HEK293 (cell line): Measurements from ENCODE around the gene CPNE1.

Experiments used
- CTCF ChIA-PET: fragments of 350-600 bp; formaldehyde crosslinking; extraction: SDS; loops from one replicate; lab custom pipeline; 2021; ENCODE audit warnings: antibody characterized with exemption; lab: Yijun Ruan, JAX
- POLR2A ChIA-PET: fragments of 300-600 bp; formaldehyde crosslinking; extraction: SDS; loops from one replicate; lab custom pipeline; 2020; ENCODE audit warnings: antibody characterized with exemption, inconsistent platforms; lab: Yijun Ruan, JAX
- H3K27ac ChIP-seq: fragments of 200-500 bp; sonication (Bioruptor generic); 2 replicates; pipeline ENCODE4 v1.5.1; 2014; ENCODE audit warnings: low read depth, low read length, control low read depth, inconsistent platforms; ENCODE audit errors: extremely low read depth
- H3K36me3 ChIP-seq, 2 experiments: fragments of 200-500 bp in 1 of 2; sonication (Bioruptor generic) in 1 of 2; 1 replicate in 1 of 2; 2 replicates in 1 of 2; pipeline ENCODE4 v1.5.1; 2014 to 2017; ENCODE audit warnings: inconsistent platforms in 2 of 2, low read length in 2 of 2; ENCODE audit not compliant: control insufficient read depth in 2 of 2, insufficient read depth in 1 of 2
- H3K4me1 ChIP-seq: fragments of 200-500 bp; sonication (Bioruptor generic); 2 replicates; pipeline ENCODE4 v1.5.1; 2014; ENCODE audit warnings: mild to moderate bottlenecking, low read length, inconsistent platforms; ENCODE audit not compliant: control insufficient read depth, insufficient read depth
- H3K4me3 ChIP-seq: 2 replicates; pipeline ENCODE4 v1.5.1; 2011; ENCODE audit warnings: low read depth, mild to moderate bottlenecking, control low read depth, low read length, moderate library complexity
- H3K9me3 ChIP-seq: fragments of 200-500 bp; sonication (Bioruptor generic); 2 replicates; pipeline ENCODE4 v1.5.1; 2014; ENCODE audit warnings: low read depth, low read length, inconsistent platforms; ENCODE audit not compliant: control insufficient read depth, insufficient read depth
- CTCF ChIP-seq: fragments of 450-650 bp; formaldehyde crosslinking; IDR thresholded peaks from 2 replicates; pipeline ENCODE4 v1.5.1; 2016; ENCODE audit warnings: missing biosample characterization, missing genetic modification characterization
- IKZF3 ChIP-seq: fragments of 450-650 bp; IDR thresholded peaks from 2 replicates; pipeline ENCODE4 v1.5.0; 2018; ENCODE audit warnings: missing biosample characterization, mild to moderate bottlenecking, missing genetic modification characterization, moderate library complexity
- INSM2 ChIP-seq: fragments of 450-650 bp; formaldehyde crosslinking; IDR thresholded peaks from 2 replicates; pipeline ENCODE4 v1.5.1; 2016; ENCODE audit warnings: missing biosample characterization, missing genetic modification characterization
- MYNN ChIP-seq: fragments of 450-650 bp; formaldehyde crosslinking; IDR thresholded peaks from 2 replicates; pipeline ENCODE4 v1.5.1; 2016; ENCODE audit warnings: missing biosample characterization, missing genetic modification characterization, borderline replicate concordance
- SP7 ChIP-seq: fragments of 450-650 bp; formaldehyde crosslinking; IDR thresholded peaks from 2 replicates; pipeline ENCODE4 v1.5.1; 2016; ENCODE audit warnings: missing biosample characterization, missing genetic modification characterization
- YY1 ChIP-seq: fragments of 450-650 bp; formaldehyde crosslinking; IDR thresholded peaks from 2 replicates; pipeline ENCODE4 v1.5.1; 2018; ENCODE audit warnings: missing biosample characterization, missing genetic modification characterization
- ZBTB6 ChIP-seq: fragments of 450-650 bp; formaldehyde crosslinking; IDR thresholded peaks from 2 replicates; pipeline ENCODE4 v1.5.1; 2017; ENCODE audit warnings: missing biosample characterization, missing genetic modification characterization
- ZFP41 ChIP-seq: fragments of 450-650 bp; formaldehyde crosslinking; IDR thresholded peaks from 2 replicates; pipeline ENCODE4 v1.5.1; 2016; ENCODE audit warnings: missing biosample characterization, missing genetic modification characterization, borderline replicate concordance
- ZNF114 ChIP-seq: fragments of 450-650 bp; formaldehyde crosslinking; IDR thresholded peaks from 2 replicates; pipeline ENCODE4 v1.5.0; 2017; ENCODE audit warnings: missing biosample characterization, missing genetic modification characterization
- ZNF146 ChIP-seq: fragments of 450-650 bp; formaldehyde crosslinking; IDR thresholded peaks from 2 replicates; pipeline ENCODE4 v1.5.1; 2016; ENCODE audit warnings: missing biosample characterization, missing genetic modification characterization
- ZNF202 ChIP-seq: fragments of 450-650 bp; formaldehyde crosslinking; IDR thresholded peaks from 2 replicates; pipeline ENCODE4 v1.5.1; 2016; ENCODE audit warnings: missing biosample characterization, missing genetic modification characterization, borderline replicate concordance
- ZNF23 ChIP-seq: fragments of 450-650 bp; formaldehyde crosslinking; IDR thresholded peaks from 2 replicates; pipeline ENCODE4 v1.5.1; 2016; ENCODE audit warnings: missing biosample characterization, missing genetic modification characterization, borderline replicate concordance
- ZNF274 ChIP-seq, 2 experiments: fragments of 200-500 bp in 1 of 2; fragments of 450-650 bp in 1 of 2; sonication (Bioruptor generic) in 1 of 2; formaldehyde crosslinking in 1 of 2; IDR thresholded peaks; 2 replicates each; pipeline versions ENCODE4 v1.5.1 to v1.6.1; 2014 to 2016; ENCODE audit warnings: borderline replicate concordance in 1 of 2, inconsistent platforms in 1 of 2, low read length in 1 of 2, missing biosample characterization in 1 of 2, missing genetic modification characterization in 1 of 2
- ZNF366 ChIP-seq: fragments of 450-650 bp; formaldehyde crosslinking; conservative IDR thresholded peaks from 2 replicates; pipeline ENCODE4 v1.5.1; 2016; ENCODE audit warnings: missing biosample characterization, missing genetic modification characterization
- ZNF423 ChIP-seq: fragments of 450-650 bp; formaldehyde crosslinking; IDR thresholded peaks from 2 replicates; pipeline ENCODE4 v1.5.1; 2016; ENCODE audit warnings: missing biosample characterization, missing genetic modification characterization
- ZNF510 ChIP-seq: fragments of 450-650 bp; formaldehyde crosslinking; IDR thresholded peaks from 2 replicates; pipeline ENCODE4 v1.5.1; 2018; ENCODE audit warnings: mild to moderate bottlenecking, missing genetic modification characterization, missing biosample characterization; ENCODE audit not compliant: insufficient replicate concordance
- ZNF600 ChIP-seq: fragments of 450-650 bp; formaldehyde crosslinking; IDR thresholded peaks from 2 replicates; pipeline ENCODE4 v1.5.1; 2016; ENCODE audit warnings: missing biosample characterization, missing genetic modification characterization
- ZNF654 ChIP-seq: fragments of 450-650 bp; formaldehyde crosslinking; IDR thresholded peaks from 2 replicates; pipeline ENCODE4 v1.5.1; 2016; ENCODE audit warnings: low read depth, missing biosample characterization, missing genetic modification characterization
- ZNF660 ChIP-seq: fragments of 450-650 bp; IDR thresholded peaks from 2 replicates; pipeline ENCODE4 v1.5.1; 2018; ENCODE audit warnings: missing biosample characterization, mild to moderate bottlenecking, missing genetic modification characterization
- ZSCAN18 ChIP-seq: fragments of 450-650 bp; formaldehyde crosslinking; IDR thresholded peaks from 2 replicates; pipeline ENCODE4 v1.5.1; 2016; ENCODE audit warnings: missing biosample characterization, missing genetic modification characterization

Gene CPNE1

GRCh38 chr20:35669681-35670080 is 5.0 kb upstream of the CPNE1 start (continued):
- no peak for TF ChIP-seq ZNF146 (tag by site-specific recombination)
- no peak for TF ChIP-seq ZNF202 (tag by site-specific recombination)

- Histone ChIP-seq H3K27ac (no peak overlapping the region), H3K36me3 (peaks cover 14 to 53% of the 10 kb centered on the region in 2 experiments), H3K4me3 (no peak overlapping the region), H3K4me1 (no peaks in the 10 kb centered on the region), H3K9me3 (no peaks in the 10 kb centered on the region)
- ChIA-PET CTCF (no interaction called here), POLR2A (interaction anchor here (0.6 kb wide), 1 partner anchor 364 kb away, joined by 3 read pairs; no protein-coding TSS in a partner anchor)
- TF ChIP-seq ZBTB6 (tag by site-specific recombination) (no peak), ZNF510 (no peak), ZNF274 (IDR thresholded peaks at IDR 0.05; ENCODE audit: low read length) (no peak), ZNF274 (tag by site-specific recombination; IDR thresholded peaks at IDR 0.05; ENCODE audit: borderline replicate concordance) (no peak), ZNF654 (tag by site-specific recombination) (no peak), MYNN (tag by site-specific recombination) (no peak), YY1 (tag by site-specific recombination) (no peak), ZNF114 (tag by site-specific recombination) (no peak), IKZF3 (no peak), ZNF660 (no peak)
These were observed 4.5 kb upstream of the CPNE1 start for GRCh38 chr20:35669221-35669620.

- H3K36me3 ChIP-seq: peaks cover 8 to 26% of the 10 kb centered on the region in 2 experiments
- H3K4me1 ChIP-seq: peaks cover under 1% of the 10 kb centered on the region; the same call in 1 of the 2 replicates
- no peak overlapping the region for H3K4me3 ChIP-seq
- POLR2A ChIA-PET: interaction anchor here (0.6 to 1.4 kb wide), 4 partner anchors 211 to 1206 kb away, joined by 3 to 6 read pairs (median 4); partner anchors contain the start of gene CEP250
- CTCF ChIA-PET: interaction anchor here (0.6 to 0.7 kb wide), 2 partner anchors 47 to 159 kb away, joined by 4 to 5 read pairs; no protein-coding TSS in a partner anchor
- H3K27ac ChIP-seq: no peak overlapping the region
- H3K9me3 ChIP-seq: no peaks in the 10 kb centered on the region
- TF ChIP-seq CTCF (tag by site-specific recombination) (no peak), ZNF423 (tag by site-specific recombination) (no peak)
These were observed 1.2 kb upstream of the CPNE1 start for GRCh38 chr20:35665949-35666288.

- Histone ChIP-seq H3K36me3 (peaks cover 6 to 7% of the 10 kb centered on the region in 2 experiments), H3K4me1 (peaks cover 15% of the 10 kb centered on the region)
- CTCF ChIA-PET: interaction anchor here (0.7 kb wide), 1 partner anchor 336 kb away, joined by 5 read pairs; no protein-coding TSS in a partner anchor
- TF ChIP-seq ZFP41 (tag by site-specific recombination): no peak
- TF ChIP-seq SP7 (tag by site-specific recombination): no peak
- no peak for TF ChIP-seq ZNF366 (tag by site-specific recombination)
- no peak for TF ChIP-seq ZNF23 (tag by site-specific recombination)
- TF ChIP-seq ZNF600: peak; percentile 86; the same call in 1 of the 2 replicates
- TF ChIP-seq ZNF510: no peak
- peak; percentile 43; the same call in 1 of the 2 replicates for TF ChIP-seq INSM2 (tag by site-specific recombination)
- no peak for TF ChIP-seq ZSCAN18 (tag by site-specific recombination)
These were observed 909 bp downstream of the CPNE1 start for GRCh38 chr20:35663516-35664465.

More at GRCh38 chr20:35663516-35664465, 909 bp downstream of the CPNE1 start:
- Histone ChIP-seq H3K27ac (peak overlapping the region; percentile 88), H3K9me3 (no peaks in the 10 kb centered on the region), H3K4me3 (peak overlapping the region; percentile 87)
- POLR2A ChIA-PET: interaction anchor here (0.5 to 3.2 kb wide), 13 partner anchors 12 to 290 kb away, joined by 3 to 16 read pairs (median 6); partner anchors contain the start of genes CEP250, NFS1, RBM39 and ROMO1
